HT1080 (cell line): ENCODE results near the gene SEC24A. TPM values are rescaled to one million over a fixed set of nuclear protein-coding genes. Genes with fewer than 3 reads are reported as not detected.
A peak's percentile ranks its signal among the peaks of the same experiment; 100 is the strongest.
"Not testable (repeated sequence)": the region's sequence is repeated elsewhere in the genome, so short reads cannot be mapped to it uniquely, and the experiment has no call there.

Experiments used
- DNase-seq: peaks from one replicate; pipeline ENCODE4 v3.0.0-alpha.2; 2015; ENCODE audit warnings: low read depth
- total RNA-seq: library from RNA; depleted of rRNA; stranded (reverse); fragments of >200 nt; shearing (Covaris generic); gene quantifications from 2 replicates; pipeline ENCODE4 v1.2.3, GENCODE V29; 2014

The SEC24A gene
- total RNA-seq, 1 experiment from 2014 or later, result 10.8 TPM

DNA sequence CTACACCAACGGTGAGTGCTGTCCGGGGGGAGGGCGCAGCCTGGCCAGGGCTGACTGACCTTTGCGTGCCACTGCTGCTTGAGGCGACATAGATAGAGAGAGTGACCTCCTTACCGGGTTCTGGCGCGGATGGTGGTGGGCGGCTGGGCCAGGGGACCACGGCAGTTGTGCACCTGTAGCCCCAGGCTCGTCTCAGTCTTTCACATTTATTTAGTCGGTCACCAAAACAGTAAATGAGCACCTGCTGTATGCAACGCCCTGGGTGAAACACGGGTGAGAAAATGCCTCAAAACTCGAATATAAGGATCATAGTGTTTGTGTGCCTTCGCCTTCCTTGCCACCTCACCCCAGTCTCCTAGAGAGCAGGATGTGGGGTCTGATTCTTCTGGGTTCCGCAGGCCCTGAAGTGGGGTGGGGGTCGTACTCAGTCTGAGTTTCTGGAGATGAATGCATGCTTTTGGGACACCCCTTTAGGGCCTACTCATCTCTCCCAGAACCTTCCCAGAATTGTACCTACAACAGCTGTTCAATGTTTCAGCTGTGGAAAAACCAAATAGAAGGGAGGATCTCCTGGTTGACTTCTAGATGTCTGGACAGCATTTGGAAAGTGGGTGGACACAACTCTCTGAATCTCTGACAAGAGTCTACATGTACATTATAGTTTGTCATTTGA is 714 bp downstream of the SEC24A start:
- DNase-seq, result no peak

DNA sequence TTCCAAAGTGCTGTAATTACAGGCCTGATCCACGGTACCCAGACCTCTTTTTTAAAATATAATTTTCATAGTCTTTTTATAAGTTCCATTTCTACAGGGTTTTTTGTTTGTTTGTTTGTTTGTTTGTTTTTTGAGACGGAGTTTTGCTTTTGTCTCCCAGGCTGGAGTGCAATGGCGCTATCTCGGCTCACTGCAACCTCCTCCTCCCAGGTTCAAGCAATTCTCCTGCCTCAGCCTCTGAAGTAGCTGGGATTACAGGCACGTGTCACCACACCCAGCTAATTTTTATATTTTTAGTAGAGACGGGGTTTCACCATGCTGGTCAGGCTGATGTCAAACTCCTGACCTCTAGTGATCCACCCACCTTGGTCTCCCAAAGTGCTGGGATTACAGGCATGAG is 2.1 kb downstream of the SEC24A start:
- not testable (repeated sequence) for DNase-seq

DNA sequence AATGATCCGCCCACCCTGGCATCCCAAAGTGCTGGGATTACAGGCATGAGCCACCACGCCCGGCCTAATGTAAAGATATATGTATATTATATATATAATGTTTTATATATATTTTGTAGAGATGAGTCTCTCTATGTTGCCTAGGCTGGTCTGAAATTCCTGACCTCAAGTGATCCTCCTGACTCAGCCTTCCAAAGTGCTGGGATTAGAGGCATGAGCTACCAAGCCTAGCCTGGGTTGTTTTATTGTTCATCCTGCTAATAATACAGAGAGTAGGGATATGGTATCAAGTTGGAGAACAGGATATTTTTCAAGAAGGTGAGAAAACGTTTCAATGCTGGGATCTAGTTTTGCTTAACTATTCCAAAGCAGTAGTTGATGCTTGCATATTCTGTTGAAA is 2.9 kb downstream of the SEC24A start:
- DNase-seq, result no peak

DNA sequence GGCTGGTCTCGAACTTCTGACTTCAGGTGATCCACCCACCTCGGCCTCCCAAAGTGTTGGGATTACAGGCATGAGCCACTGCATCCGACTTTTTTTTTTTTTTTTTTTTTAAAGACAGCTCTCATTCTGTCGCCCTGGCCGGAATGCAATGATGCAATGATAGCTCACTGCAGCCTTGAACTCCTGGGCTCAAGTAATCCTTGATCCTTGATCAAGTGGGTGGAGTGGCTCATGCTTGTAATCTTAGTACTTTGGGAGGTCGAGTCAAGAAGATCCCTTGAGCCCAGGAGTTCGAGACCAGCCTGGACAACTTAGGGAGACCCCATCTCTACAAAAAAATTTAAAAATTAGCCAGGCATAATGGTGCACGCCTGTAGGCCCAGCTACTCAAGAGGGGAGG is 8.1 kb downstream of the SEC24A start:
- DNase-seq, result no peak

DNA sequence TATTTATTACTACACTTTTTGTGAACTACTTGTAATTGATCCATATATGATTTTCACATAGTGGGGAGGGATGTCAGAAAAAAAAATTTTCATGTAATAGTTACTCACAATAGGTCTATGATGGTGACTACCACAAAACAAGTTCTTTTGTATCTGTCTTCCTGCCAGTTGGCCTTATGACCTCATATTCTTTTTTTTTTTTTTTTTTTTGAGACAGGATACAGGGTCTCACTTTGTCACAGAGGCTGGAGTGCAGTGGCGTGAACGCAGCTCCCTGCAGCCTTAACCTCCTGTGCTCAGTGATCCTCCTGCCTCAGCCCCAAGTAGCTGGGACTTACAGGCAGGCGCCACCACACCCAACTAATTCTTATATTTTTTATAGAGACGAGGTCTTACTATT is 10.9 kb downstream of the SEC24A start:
- DNase-seq, result no peak

DNA sequence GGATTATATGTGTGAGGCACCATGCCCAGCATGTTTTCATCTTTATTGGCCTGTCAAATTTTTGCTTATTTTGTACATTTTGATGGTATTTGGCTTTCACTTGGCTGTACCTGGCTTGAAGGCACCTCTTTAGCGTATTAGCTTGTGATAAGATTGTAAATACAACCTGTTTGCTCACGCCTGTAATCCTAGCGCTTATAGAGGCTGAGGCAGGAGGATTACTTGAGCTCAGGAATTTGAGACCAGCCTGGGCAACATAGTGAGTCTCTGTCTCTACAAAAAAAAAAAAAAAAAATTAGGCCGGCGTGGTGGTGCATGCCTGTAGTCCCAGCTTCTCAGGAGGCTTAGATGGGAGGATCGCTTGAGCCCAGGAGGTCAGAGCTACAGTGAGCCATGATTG is 11.3 kb downstream of the SEC24A start:
- no peak for DNase-seq

DNA sequence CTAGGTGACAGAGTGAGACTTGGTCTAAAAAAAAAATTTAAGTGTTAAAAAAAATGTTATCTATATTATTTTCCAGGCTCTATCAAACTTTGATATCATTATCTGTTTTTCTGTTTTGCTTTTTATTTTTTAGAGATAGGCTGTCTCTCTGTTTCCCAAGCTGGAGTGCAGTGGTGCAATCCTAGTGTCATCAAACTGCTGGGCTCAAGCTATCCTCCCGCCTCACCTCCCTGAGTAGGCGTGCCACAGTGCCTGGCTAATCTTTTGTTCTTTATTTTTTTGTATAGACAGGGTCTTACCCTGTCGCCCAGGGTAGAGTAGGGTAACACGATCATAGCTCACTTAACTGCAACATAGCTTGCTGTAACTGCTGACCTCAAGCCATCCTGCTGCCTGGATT is 14.4 kb downstream of the SEC24A start:
- DNase-seq, result no peak

DNA sequence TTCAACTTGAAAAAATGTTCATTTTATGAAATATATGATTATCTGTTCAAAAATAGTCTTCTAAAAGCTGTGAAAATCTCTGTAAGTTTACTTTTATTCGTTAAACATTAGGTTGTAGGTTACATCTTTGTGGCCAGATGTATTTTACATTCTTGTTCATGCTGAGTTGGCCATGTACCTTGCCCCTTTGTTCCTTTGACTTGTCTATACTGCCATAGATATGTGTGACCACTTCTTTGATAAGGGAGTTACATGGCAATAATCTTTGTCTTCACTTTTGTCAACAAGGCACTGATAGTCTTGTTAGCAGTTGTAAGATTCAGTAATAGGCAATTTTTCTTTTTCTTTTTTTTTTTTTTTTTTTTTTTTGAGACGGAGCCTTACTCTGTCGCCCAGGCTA is 15.9 kb downstream of the SEC24A start:
- DNase-seq, result no peak

DNA sequence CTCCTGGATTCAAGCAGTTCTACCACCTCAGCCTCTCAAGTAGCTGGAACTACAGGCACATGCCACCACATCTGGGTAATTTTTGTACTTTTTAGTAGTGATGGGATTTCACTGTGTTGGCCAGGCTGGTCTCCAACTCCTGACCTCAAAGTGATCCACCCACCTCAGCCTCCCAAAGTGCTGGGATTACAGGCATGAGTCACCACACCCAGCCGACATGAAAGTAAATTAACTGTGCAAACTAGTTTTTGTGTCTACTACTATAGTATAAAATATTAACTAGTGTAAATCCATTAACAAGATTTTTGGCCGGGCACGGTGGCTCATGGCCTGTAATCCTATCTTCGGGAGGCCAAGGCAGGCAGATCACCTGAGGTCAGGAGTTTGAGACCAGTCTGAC is 25.0 kb downstream of the SEC24A start:
- not testable (repeated sequence) for DNase-seq

DNA sequence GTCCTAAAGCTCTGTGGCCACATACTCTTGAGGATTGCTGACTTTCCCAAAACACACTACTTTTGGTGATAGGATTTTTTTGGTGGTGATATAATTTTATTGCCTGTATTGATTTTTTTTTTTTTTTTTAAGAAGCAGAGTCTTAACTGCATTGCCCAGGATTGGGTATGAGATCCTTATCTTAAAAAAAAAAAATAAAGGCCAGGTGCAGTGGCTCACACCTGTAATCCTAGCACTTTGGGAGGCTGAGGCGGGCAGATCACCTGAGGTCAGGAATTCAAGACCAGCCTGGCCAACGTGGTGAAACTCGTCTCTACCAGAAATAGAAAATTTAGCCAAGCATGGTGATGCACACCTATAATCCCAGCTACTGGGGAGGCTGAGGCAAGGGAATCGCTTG is 28.8 kb downstream of the SEC24A start:
- DNase-seq, result not testable (repeated sequence)

DNA sequence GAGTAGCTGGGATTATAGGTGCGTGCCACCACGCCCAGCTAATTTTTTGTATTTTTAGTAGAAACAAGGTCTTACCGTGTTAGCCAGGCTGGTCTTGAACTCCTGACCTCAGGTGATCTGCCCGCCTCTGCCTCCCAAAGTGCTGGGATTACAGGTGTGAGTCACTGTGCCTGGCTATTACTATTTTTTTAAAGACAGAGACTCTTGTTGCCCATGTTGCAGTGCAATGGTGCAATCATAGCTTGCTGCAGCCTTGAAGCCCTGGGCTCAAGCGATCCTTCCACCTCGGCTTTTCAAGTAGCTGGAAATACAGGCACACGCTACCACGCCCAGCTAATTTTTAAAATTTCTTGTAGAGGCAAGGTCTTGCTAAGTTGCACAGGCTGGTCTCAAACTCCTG is 41.6 kb downstream of the SEC24A start:
- not testable (repeated sequence) for DNase-seq

DNA sequence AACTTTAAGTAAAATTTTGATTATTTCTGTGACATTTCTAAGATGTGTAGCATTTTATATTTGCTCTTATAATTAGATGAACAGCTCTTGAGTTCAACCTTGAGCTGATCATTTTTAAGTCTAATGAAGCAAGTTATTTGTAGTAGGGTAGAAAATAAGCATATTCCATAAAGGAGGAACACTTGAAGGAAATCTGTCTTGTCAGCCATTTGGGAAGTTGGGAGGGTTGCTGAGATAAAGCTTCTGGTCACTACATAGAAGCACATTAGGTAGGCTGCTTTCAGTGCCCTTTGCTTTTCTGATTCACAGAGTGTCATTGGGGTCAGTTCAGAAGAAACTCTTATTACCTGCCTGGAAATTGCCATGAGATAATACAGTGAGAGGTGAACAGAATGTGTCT is 44.1 kb downstream of the SEC24A start:
- DNase-seq, result no peak

DNA sequence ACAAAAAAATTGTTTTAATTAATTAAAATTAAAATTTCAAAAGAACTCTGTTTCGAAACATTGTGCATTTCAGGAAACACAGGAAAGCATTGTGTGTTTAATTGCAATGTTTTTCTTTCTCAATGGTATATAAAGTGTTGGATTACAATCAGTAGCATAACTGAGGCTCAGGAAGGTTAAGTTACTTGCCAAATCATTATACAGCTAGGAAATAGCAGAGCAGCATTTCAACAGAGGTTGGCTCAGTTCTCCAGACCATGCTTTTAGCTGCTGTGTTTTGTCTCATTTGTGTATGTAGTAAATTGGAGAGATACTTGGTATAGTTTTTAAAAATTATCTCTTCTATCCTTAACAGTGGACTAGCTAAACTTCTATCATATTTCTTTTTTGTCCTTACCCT is 59.7 kb downstream of the SEC24A start:
- no peak for DNase-seq

DNA sequence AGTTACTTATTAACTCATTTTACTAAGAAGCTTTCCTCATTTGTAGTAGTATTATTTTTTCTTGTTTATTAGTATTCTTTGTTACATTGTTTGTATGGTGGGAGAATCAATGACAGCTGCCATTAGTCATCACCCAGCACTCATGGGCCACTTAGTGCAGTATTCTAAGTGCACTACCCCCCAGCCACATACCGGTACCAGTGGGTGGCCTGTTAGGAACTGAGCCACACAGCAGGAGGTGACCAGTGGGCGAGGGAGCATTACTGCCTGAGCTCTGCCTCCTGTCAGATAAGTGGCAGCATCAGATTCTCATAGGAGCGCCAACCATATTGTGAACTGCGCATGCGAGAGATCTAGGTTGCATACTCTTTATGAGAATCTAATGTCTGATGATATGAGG is 65.5 kb downstream of the SEC24A start:
- no peak for DNase-seq

DNA sequence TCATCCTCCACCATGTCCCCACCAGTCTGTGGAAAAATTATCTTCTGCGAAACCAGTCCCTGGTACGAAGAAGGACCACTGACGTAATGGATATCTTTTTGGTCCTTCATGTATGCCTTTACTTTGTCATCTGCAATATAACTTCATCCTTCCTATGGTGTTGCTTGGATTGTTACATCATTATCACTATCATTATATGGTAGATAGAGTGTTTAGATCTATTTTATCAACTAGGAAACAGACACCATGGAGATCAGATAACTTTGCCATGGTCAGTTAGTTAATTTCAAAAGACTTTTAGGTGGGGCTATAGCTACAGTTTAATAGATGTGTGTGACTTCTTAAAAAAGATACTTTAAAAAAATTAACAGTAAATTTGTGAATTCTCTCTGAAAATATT is 66.0 kb downstream of the SEC24A start:
- DNase-seq, result no peak

DNA sequence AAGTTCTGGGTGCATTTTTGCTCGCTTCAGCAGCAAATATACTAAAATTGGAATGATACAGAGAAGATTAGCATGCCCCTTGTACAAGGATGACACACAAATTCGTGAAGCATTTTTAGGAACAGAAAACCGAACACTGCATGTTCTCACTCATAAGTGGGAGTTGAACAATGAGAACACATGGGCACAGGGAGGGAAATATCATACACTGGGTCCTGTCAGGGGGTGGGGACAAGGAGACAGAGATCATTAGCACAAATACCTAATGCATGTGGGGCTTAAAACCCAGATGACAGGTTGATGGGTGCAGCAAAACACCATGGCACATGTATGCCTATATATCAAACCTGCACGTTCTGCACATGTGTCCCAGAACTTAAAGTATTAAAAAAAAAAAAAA is 66.9 kb downstream of the SEC24A start:
- DNase-seq, result not testable (repeated sequence)

DNA sequence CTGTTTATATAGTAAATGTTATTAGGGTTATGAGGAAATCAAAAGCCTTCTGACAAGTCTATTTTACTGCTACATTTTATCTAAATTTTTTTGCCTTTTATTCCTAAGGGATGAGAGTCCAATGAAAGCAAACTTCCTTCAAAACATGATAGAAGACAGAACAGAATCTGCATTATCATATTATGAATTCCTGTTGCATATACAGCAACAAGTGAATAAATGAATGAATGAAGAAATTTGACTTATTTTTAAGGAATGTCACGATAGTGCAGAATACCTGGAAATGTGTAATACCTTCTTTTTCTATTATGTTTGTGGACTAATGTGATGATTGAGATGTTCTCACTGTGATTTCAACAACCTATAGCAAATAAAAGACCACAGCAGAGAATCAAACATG is 76.3 kb downstream of the SEC24A start:
- DNase-seq, result no peak

DNA sequence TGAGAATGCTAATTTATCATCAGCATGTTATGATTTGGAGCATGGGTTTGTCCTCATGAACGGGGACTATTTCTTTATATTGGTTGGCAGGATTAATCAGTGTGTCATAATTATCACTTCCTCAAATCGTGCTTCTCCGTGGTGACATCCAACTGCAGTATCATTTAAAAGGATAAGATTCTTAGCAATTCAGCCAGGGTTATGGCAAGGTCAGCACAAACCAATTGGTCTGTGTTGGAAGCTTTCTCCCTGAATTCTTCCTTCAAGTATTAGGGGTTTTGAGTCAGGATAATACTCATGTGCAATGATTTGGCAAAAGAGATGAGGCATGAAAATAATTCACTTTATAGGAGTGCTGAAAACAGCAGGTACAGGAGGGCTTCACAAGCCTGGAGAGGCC is 84.2 kb downstream of the SEC24A start:
- no peak for DNase-seq

DNA sequence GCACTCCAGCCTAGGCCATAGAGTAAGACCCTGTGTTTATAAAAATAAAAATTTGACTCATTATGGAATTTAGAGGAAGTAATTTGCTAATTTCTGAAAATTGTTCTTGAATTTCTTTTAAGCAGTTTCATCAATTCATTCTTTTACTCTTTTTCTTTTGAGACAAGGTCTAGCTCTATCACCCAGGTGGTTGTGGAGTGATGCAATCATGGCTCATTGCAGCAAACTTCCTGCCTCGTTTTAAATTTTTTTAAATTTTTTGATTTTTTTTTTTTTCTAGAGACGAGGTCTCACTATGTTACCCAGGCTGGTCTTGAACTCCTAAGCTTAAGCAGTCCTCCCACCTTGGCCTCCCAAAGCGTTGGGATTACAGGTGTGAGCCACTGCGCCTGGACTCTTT is 86.7 kb downstream of the SEC24A start:
- DNase-seq, result no peak

DNA sequence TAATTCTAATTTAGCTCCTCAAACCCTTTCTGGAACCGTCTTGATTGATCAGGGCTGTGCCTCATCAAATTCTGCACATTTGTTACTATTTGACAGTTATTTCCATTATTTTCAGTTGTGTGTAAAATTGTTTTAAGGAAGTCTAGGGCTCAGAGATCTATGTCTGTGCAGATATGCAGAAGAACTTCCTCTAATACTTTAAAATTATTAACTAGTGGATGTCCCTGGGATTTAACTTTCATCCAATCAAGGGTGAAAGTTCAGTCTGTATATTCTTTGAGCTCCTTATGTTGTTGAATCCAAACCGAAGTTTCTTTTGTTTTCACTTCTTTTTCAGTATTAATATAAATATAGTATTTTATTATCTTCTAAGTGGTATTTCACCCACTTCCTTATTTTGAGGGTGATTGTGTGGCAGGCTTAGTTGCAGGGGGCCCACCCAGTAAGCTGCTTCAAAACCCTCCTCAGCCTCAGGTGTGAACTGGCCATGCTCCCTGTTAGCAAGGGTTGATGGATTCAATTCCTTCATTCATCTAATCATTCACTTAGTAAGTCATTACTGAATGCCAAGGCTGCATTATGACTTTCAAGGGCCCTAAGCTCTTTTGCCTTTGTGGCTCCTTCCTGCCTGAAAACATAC is 87.7 kb downstream of the SEC24A start:
- no peak for DNase-seq

DNA sequence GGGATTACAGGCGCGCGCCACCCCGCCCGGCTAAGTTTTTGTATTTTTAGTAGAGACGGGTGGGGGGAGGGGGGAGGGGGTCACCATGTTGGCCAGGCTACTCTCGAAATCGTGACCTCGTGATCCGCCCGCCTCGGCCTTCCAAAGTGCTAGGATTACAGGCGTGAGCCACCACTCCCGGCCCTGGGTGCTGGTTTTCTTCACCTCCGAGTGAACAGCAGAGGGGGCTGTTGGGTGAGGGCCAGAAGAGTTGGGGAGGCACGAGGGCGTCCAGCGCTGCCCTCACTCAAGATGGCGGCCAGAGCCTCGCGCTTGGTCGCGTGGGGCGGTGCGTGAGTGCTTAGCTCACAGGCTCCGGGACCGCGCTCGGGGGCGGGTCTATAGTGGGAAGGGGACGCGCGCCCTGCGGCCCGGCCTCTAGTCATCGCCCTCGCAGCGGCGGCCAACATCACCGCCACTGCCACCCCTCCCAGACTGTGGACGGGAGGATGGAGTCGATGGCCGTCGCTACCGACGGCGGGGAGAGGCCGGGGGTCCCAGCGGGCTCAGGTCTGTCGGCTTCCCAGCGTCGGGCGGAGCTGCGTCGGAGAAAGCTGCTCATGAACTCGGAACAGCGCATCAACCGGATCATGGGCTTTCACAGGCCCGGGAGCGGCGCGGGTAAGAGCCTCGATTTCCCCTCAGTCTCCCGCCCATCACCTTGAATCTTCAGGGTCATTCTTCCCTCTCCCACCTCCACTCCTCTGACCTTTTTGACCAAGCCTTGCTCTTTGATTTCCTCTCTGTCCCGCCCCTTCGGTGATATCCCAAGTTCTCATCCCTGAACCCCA is 89.8 kb downstream of the SEC24A start, which contains the start of gene CAMLG:
CAMLG (plus strand) TSS at position 416 of the 830 bp plus-strand sequence; CDS start at position 489, 73 bp downstream.
- DNase-seq, result peak; percentile 98

DNA sequence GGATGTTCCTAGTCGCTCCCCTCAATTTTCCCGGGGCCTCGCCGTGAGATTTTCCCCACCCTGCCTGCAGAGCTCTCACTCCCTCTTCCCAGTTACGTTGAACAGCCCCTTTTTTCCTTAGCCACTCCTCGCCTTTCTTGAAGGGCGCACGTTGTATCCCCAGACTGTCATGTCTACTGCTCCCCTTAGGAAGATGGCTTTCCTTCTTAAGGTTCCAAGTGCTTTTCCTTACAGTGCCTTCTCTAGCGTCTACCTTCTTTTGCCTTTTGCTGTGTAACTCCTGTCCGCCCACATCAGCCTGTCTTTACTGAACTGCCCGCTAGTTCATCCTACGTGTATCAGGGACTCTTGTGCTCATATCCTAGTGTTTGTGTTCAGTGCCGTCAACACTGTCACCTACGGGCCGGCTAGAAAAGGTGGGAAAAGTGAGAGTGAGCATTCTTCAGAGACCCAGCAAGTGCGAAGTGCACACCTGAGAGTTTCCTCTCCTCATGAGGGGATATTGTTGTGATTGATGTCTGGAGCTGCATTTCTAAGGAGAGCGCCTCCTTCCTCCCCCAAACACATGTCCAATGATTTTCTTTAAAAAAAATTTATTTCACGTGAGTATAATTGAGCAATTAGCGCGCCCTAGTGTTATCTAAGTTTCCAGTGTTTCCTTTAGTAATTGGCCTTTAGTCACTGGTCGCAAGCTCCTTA is 90.5 kb downstream of the SEC24A start:
- DNase-seq, result peak; percentile 56
